Urinary bladder (tissue), 4 donors: Measurements from ENCODE around the gene LKAAEAR1. TPM values are rescaled to one million over a fixed set of nuclear protein-coding genes. Genes with fewer than 3 reads are reported as not detected.

Experiments
- DNase-seq: peaks from one replicate; pipeline ENCODE4 v3.0.0-alpha.2; 2015; ENCODE audit errors: extremely low spot score
- H3K27ac ChIP-seq: one replicate; pipeline ENCODE4 v1.5.1; 2013; ENCODE audit warnings: low read depth, mild to moderate bottlenecking, moderate library complexity
- H3K36me3 ChIP-seq: one replicate; pipeline ENCODE4 v1.6.1; 2013; ENCODE audit warnings: mild to moderate bottlenecking, moderate library complexity; ENCODE audit not compliant: insufficient read depth
- H3K4me1 ChIP-seq: one replicate; pipeline ENCODE4 v1.6.1; 2013; ENCODE audit warnings: mild to moderate bottlenecking, moderate library complexity; ENCODE audit not compliant: insufficient read depth
- H3K4me3 ChIP-seq: one replicate; pipeline ENCODE4 v1.5.1; 2013; ENCODE audit warnings: low read depth, low read length
- WGBS: extraction: QIAGEN DNeasy Blood & Tissue Kit; methylation state at CpG from one replicate; pipeline ENCODE4 v1.1.7; 2013; 5-methylcytosine and 5-hydroxymethylcytosine counted together
- polyA plus RNA-seq: library from polyadenylated mRNA; stranded (reverse); fragments of 200-250 nt; gene quantifications from one replicate; pipeline ENCODE4 v1.2.3, GENCODE V29; 2013
- total RNA-seq: library from RNA; depleted of rRNA; stranded (reverse); fragments of >200 nt; gene quantifications from one replicate; pipeline ENCODE4 v1.2.3, GENCODE V29; 2014
- donor health status: healthy with polysubstance abuse.
- donor health status: healthy.

Gene LKAAEAR1
- total and polyA plus RNA-seq, 2 donors = 0.48 TPM; not detected in 1

- Histone ChIP-seq H3K4me1 (no peaks in the 10 kb centered on the region), H3K27ac (no peak overlapping the region), H3K4me3 (no peak overlapping the region), H3K36me3 (no peaks in the 10 kb centered on the region)
- DNase-seq = peak; percentile 37
- 29% methylated on average over 17 of the region's 17 CpGs for WGBS
Observed at GRCh38 chr20:64053841-64054661, 30.1 kb downstream of the LKAAEAR1 start.

DNA sequence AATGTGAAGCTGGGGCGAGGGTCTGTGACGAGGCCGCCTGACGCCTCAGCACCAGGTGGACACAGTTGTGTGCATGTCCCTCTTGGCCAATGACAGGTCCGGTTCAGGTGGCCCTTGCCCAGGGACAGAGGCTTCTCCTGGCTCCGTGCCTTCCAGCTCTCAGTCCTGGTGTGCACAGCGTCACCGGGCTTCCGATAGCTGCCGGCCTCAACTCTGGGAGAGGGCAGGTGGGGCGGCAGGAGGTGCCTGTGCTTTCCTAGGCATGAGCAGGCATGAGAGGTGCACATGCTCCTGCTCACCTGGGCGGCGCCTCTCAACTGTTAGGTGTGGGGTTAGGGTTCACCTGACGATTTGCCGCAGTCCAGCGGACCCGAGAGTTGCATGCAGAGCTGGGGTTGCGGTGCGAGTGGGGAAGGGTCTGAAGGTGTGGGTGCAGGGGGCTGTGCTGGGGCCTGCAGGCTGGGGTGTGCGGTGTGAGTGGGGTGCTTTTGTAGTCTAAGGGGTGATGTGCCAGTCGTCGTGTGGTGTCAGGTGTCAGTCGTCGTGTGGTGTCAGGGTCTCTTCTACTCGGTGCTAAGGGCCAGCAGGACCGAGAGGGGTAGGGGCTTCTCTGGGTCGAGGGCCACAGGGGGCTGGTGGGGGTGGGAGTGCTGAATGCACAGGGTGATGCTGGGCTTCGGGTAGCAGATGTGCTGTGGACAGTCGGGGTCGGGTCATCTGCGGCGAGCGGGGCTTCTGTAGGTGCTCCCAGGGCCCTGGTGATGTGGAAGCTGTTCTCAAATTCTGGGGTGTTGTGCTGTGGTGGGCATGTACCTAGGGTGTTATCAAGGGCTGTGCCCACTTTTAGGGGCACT lies 31.0 kb downstream of the LKAAEAR1 start:
- Histone ChIP-seq H3K4me3 (no peak overlapping the region), H3K36me3 (no peaks in the 10 kb centered on the region), H3K27ac (no peak overlapping the region), H3K4me1 (no peaks in the 10 kb centered on the region)
- WGBS = 78% methylated on average over 33 of the region's 33 CpGs
- no peak for DNase-seq

- 76% methylated on average over 10 of the region's 10 CpGs for WGBS
- H3K4me3 ChIP-seq = no peak overlapping the region
- H3K27ac ChIP-seq = no peak overlapping the region
- no peaks in the 10 kb centered on the region for H3K4me1 ChIP-seq
- no peaks in the 10 kb centered on the region for H3K36me3 ChIP-seq
- no peak for DNase-seq
Observed at GRCh38 chr20:64052326-64052722, 31.9 kb downstream of the LKAAEAR1 start.

DNA sequence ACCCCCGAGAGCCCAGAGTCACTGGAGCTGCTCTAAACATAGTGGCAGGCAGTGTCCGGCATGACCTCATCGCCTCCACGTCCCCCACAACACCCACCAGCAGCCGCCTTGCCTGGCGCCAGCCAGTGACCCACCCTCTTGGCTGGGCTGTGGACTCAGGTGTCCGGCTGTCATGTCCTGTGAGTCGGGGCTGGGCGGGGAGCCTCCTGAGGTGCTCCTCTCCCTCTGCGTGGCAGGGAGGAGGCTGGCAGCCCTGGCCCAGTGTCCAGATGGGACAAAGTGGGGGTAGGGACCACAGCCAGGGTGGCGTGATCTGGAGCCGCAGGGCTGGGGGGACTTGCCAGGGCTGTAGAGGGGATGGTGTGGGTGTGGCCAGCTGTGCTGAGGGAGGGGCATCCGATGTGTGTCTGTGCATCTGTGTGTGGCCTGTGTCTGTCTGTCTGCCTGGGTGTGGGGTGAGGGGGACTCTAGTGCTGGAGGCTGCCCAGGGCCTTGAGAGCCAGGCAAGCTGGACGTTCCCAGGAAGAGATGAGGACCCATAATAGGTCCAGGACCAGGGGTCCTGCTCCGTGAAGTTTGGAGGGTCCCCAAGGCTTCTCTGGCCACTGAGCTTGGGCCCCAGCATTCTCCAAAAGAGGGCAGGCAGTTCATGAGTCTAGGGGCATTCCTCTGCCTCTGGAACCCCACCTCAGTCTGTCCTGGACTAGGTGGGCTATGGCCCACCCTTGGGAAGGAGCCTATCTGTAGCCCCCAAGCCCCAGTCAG lies 32.5 kb downstream of the LKAAEAR1 start:
- Histone ChIP-seq H3K4me1 (no peaks in the 10 kb centered on the region), H3K36me3 (no peaks in the 10 kb centered on the region), H3K27ac (no peak overlapping the region), H3K4me3 (no peak overlapping the region)
- DNase-seq = no peak
- 79% methylated on average over 15 of the region's 15 CpGs for WGBS

- H3K27ac ChIP-seq = no peak overlapping the region
Observed at GRCh38 chr20:64051033-64051452, 33.2 kb downstream of the LKAAEAR1 start.

GRCh38 chr20:64050261-64051032 lies 33.8 kb downstream of the LKAAEAR1 start:
- Histone ChIP-seq H3K36me3 (no peaks in the 10 kb centered on the region), H3K27ac (no peak overlapping the region), H3K4me3 (no peak overlapping the region), H3K4me1 (no peaks in the 10 kb centered on the region)
- 76% methylated on average over 23 of the region's 23 CpGs for WGBS
- no peak for DNase-seq

More at GRCh38 chr20:64051033-64051452, 33.2 kb downstream of the LKAAEAR1 start:
- H3K4me1 ChIP-seq = no peaks in the 10 kb centered on the region
- H3K36me3 ChIP-seq = no peaks in the 10 kb centered on the region
- 80% methylated on average over 11 of the region's 11 CpGs for WGBS
- no peak for DNase-seq
- H3K4me3 ChIP-seq = no peak overlapping the region

DNA sequence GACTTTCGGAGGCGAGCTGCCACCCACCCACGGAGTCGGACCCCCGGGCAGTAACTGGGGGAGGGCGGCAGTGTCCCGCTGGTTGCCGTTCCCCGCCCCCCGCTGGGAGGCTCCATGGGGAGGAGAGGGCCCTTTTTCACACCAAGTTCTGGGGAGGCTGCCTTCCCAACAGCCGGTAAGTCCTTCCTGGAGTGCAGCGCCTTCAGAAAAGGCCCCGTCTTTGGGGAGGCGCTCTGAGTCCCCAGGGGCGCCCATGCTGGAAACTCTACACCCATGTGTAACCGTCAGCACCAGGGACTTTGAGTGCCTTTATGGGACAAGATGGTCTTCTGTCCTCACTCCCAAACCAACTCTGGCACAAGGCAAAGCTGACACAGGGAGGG lies 34.3 kb downstream of the LKAAEAR1 start:
- Histone ChIP-seq H3K36me3 (no peaks in the 10 kb centered on the region), H3K4me1 (peaks cover 1% of the 10 kb centered on the region), H3K27ac (peak overlapping the region; percentile 12), H3K4me3 (peak overlapping the region; percentile 43)
- WGBS = 27% methylated on average over 16 of the region's 16 CpGs
- no peak for DNase-seq

DNA sequence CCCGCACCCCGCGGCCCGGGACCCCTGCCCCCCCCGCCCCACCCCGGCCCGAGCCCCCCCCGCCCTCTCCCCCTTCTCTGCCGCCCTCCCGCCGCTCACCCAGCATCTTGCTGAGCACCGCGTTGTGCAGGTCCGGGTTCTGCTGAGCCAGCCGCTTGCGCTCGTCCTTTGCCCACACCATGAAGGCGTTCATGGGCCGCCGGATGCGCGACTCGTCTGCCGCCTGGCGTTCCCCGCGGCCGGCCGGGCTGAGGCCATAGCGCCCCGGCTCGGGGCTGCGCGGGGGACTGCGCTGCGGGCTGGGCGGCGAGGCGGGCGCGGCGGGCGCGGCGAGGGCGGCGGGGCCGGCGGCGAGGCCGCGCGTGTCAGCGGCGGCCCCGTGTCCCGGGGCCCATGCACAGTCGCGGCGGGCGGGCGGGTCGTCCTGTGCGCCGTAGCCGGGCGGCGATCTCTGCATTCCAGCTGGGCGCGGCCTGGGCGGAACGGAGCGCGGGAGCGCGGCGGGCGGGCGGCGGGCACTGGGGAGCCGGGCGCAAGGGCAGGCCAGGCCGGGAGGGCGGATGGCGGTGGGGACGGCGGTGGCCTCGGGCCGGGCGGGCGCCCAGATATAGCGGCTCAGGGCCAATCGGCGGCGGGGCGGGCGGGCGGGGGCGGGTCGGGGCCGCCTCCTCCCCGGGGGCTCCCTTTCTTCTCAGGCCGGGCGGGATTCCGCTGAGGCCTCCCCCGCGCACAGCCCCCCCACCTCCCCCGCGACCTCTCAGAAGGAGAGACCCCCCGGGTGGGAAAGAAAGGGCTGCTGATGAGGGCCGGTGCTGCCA lies 34.9 kb downstream of the LKAAEAR1 start, which contains the start of gene SOX18:
TSS of gene SOX18 (minus strand) at position 580 of the 818 bp plus-strand sequence. CDS start at position 457, 123 bp downstream.
- H3K36me3 ChIP-seq = no peaks in the 10 kb centered on the region
- H3K4me3 ChIP-seq = peak within 1 kb of the TSS; percentile 43
- WGBS = under 1% methylated on average over 109 of the region's 111 CpGs
- H3K27ac ChIP-seq = peak within 1 kb of the TSS; percentile 12
- peaks cover 1% of the 10 kb centered on the region for H3K4me1 ChIP-seq
- DNase-seq = no peak

DNA sequence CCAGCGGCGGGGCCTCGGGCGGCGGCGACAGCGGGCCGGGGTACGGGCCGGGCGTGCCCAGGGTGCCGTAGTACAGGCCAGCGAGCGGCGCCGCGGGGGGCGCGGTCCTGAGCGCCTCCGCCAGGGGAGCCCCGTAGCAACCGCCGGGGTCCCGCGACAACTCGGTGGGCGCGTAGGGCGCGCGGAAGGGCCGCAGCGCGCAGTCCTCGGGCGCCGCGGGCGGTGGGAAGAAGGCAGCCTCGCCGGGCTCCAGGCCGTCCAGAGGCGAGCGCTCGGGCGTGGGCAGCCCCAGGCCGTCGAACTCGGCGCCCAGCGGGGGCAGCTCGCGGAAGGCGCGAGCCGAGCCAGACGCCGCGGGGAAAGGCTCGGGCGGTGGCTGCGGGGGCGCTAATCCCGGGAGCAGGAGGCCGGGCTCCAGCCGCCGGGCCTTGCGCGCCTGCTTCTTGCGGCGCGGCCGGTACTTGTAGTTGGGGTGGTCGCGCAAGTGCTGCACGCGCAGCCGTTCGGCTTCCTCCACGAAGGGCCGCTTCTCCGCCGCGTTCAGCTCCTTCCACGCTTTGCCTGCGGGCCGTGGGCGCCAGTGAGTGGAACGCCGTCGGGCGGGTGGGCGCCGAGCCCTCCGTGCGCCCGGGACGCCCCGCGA lies 35.7 kb downstream of the LKAAEAR1 start:
- Histone ChIP-seq H3K27ac (no peak overlapping the region), H3K36me3 (no peaks in the 10 kb centered on the region), H3K4me1 (peaks cover 1% of the 10 kb centered on the region), H3K4me3 (peak overlapping the region; percentile 43)
- WGBS = 3% methylated on average over 101 of the region's 101 CpGs
- DNase-seq = no peak

GRCh38 chr20:64047968-64048401 lies 36.2 kb downstream of the LKAAEAR1 start:
- no peaks in the 10 kb centered on the region for H3K36me3 ChIP-seq
- DNase-seq = no peak
- peaks cover 1% of the 10 kb centered on the region for H3K4me1 ChIP-seq
- no peak overlapping the region for H3K27ac ChIP-seq
- peak overlapping the region; percentile 43 for H3K4me3 ChIP-seq
- WGBS = 8% methylated on average over 49 of the region's 49 CpGs

DNA sequence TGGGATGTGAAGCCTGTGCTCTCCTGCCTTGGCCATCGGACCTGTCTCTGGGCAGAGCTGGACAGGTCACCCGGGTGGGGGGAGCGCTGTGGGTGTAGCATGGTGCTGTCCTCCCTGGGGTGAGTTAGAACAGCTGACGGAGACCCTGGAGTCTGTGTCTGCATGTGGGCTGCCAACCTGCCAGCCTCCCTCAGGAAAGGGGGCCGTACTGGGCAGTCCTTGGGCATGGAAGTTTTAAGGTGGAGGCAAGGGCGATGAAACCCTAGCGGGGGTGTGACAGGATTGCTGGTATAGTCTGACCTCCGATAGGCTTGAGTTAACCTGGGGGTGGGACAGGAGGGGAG lies 37.2 kb downstream of the LKAAEAR1 start:
- peaks cover 1% of the 10 kb centered on the region for H3K4me1 ChIP-seq
- no peak overlapping the region for H3K27ac ChIP-seq
- H3K4me3 ChIP-seq = peak overlapping the region; percentile 2
- 80% methylated on average over 8 of the region's 8 CpGs for WGBS
- H3K36me3 ChIP-seq = no peaks in the 10 kb centered on the region
- no peak for DNase-seq
